Uterus (tissue), 2 donors: ENCODE results near the gene TIGD1.

Source experiments
- POLR2A ChIP-seq, 2 donors: fragments of 450-650 bp; IDR thresholded peaks; one replicate each; pipeline ENCODE4 v1.6.1; 2016; ENCODE audit warnings: antibody characterized with exemption in 2 of 2, mild to moderate bottlenecking in 1 of 2, moderate library complexity in 1 of 2
- TF ChIP-seq, protein P1 (sequence below), 4 experiments: fragments of 200-600 bp in 2 of 4; fragments of 450-650 bp in 2 of 4; sonication (generic) in 2 of 4; IDR thresholded peaks; one replicate each; pipeline ENCODE4 v1.5.1; 2016 to 2019; ENCODE audit warnings: antibody characterized with exemption in 4 of 4, mild to moderate bottlenecking in 2 of 4, moderate library complexity in 1 of 4

DNA sequence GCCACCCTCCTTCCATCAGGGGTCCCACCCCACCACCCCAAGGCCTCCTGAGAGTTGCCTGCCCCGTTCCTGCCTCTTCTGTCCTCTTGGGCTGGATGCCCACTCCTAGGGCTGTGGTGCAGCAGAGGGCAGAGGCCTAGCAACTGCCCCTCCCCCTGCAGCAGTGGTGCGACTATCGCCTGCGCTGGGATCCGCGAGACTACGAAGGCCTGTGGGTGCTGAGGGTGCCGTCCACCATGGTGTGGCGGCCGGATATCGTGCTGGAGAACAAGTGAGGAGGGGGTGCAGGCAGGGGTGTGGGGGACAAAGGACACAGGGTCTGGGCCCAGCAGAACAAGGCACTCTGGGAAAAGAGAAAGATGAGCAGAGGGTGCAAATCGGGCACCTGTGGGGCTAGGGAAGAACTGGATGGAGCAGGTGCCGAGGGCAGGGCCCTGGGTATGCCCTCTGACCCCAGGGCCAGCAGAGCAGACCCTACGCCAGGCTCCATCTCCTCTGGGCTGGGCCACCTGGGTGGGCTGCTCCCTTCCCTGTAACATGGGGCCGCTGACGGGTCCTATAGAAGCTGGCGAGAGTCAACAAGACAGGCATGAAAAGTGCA is 9.8 kb downstream of the TIGD1 start:
- TF ChIP-seq, protein P1, sequence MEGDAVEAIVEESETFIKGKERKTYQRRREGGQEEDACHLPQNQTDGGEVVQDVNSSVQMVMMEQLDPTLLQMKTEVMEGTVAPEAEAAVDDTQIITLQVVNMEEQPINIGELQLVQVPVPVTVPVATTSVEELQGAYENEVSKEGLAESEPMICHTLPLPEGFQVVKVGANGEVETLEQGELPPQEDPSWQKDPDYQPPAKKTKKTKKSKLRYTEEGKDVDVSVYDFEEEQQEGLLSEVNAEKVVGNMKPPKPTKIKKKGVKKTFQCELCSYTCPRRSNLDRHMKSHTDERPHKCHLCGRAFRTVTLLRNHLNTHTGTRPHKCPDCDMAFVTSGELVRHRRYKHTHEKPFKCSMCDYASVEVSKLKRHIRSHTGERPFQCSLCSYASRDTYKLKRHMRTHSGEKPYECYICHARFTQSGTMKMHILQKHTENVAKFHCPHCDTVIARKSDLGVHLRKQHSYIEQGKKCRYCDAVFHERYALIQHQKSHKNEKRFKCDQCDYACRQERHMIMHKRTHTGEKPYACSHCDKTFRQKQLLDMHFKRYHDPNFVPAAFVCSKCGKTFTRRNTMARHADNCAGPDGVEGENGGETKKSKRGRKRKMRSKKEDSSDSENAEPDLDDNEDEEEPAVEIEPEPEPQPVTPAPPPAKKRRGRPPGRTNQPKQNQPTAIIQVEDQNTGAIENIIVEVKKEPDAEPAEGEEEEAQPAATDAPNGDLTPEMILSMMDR (IDR thresholded peaks at IDR 0.05): no peak
- no peak for TF ChIP-seq POLR2A (IDR thresholded peaks at IDR 0.05)
